PC-9 (cell line): ENCODE measurements around the gene CLBA1. TPM values are rescaled to one million over a fixed set of nuclear protein-coding genes. Genes with fewer than 3 reads are reported as not detected.

Experiments
- BruUV-seq: library from RNA; stranded (reverse); fragments of 400-500 nt; replicated peaks from 2 replicates; lab custom pipeline; 2021; lab: Mats Ljungman, UMichigan
- CTCF ChIA-PET: fragments of 300-600 bp; sonication (Branson Sonifier 250); formaldehyde crosslinking; loops from one replicate; lab custom pipeline; 2022; ENCODE audit warnings: antibody characterized with exemption; lab: Charles Lee
- POLR2A ChIA-PET: fragments of 300-600 bp; sonication (Branson Sonifier 250); formaldehyde crosslinking; loops from one replicate; lab custom pipeline; 2022; ENCODE audit warnings: antibody characterized with exemption; ENCODE audit not compliant: unreplicated experiment; lab: Charles Lee
- DNase-seq, 2 experiments: peaks; one replicate each; pipeline versions ENCODE4 v3.0.0 to v3.0.0-alpha.2; 2015 to 2022; ENCODE audit warnings: mixed read lengths in 1 of 2
- H2AFZ ChIP-seq: fragments of 200-600 bp; sonication (generic); 2 replicates; pipeline ENCODE4 v1.8.1; 2017; ENCODE audit warnings: antibody characterized with exemption
- H3F3A ChIP-seq: fragments of 200-600 bp; sonication (generic); 2 replicates; pipeline ENCODE4 v1.8.1; 2017; ENCODE audit warnings: antibody characterized with exemption, mild to moderate bottlenecking, low read depth; ENCODE audit not compliant: insufficient read depth
- H3K27ac ChIP-seq: fragments of 200-600 bp; sonication (generic); 2 replicates; pipeline ENCODE4 v1.6.1; 2016; ENCODE audit warnings: mixed run types
- H3K27me3 ChIP-seq: fragments of 200-600 bp; sonication (generic); 2 replicates; pipeline ENCODE4 v1.6.1; 2016; ENCODE audit warnings: low read depth, mixed run types; ENCODE audit not compliant: insufficient read depth
- H3K36me3 ChIP-seq: fragments of 200-600 bp; sonication (generic); 2 replicates; pipeline ENCODE4 v1.6.1; 2016; ENCODE audit warnings: low read depth, mixed run types
- H3K4me1 ChIP-seq: fragments of 200-600 bp; sonication (generic); replicated peaks from 2 replicates; pipeline ENCODE4 v1.6.1; 2016; ENCODE audit warnings: mixed run types; ENCODE audit not compliant: insufficient read depth
- H3K4me2 ChIP-seq: fragments of 200-600 bp; sonication (generic); 2 replicates; pipeline ENCODE4 v1.6.1; 2017; ENCODE audit warnings: mixed run types
- H3K4me3 ChIP-seq: fragments of 200-600 bp; sonication (generic); 2 replicates; pipeline ENCODE4 v1.6.1; 2016; ENCODE audit warnings: mixed run types
- H3K79me2 ChIP-seq: fragments of 200-600 bp; sonication (generic); 2 replicates; pipeline ENCODE4 v1.6.1; 2017; ENCODE audit warnings: low read depth, mixed run types
- H3K9me2 ChIP-seq: fragments of 200-600 bp; sonication (generic); 2 replicates; pipeline ENCODE4 v1.8.1; 2017; ENCODE audit warnings: mild to moderate bottlenecking; ENCODE audit not compliant: insufficient read depth
- H3K9me3 ChIP-seq: fragments of 200-600 bp; sonication (generic); 2 replicates; pipeline ENCODE4 v1.8.1; 2016; ENCODE audit warnings: low read depth; ENCODE audit not compliant: insufficient read depth
- H4K20me1 ChIP-seq: fragments of 200-600 bp; sonication (generic); 2 replicates; pipeline ENCODE4 v1.8.1; 2017; ENCODE audit not compliant: insufficient read depth
- EZH2 ChIP-seq: fragments of 200-600 bp; sonication (generic); IDR thresholded peaks from 2 replicates; pipeline ENCODE4 v1.8.0; 2017; ENCODE audit warnings: antibody characterized with exemption, low read depth
- intact Hi-C: fragments of 100-400 bp; cut with micrococcal nuclease; formaldehyde crosslinking; loops from one replicate; pipeline ENCODE4 v1.10.0; 2022; ENCODE audit not compliant: unreplicated experiment
- total RNA-seq: library from RNA; stranded (reverse); gene quantifications from 2 replicates; pipeline ENCODE4 v1.2.3, GENCODE V29; 2021
- TF ChIP-seq, protein P1 (sequence below): fragments of 200-600 bp; sonication (generic); conservative IDR thresholded peaks from 2 replicates; pipeline ENCODE4 v1.6.1; 2017; ENCODE audit warnings: mixed run types, antibody characterized with exemption, mild to moderate bottlenecking, moderate library complexity

Gene CLBA1
- total RNA-seq, 1 experiment from 2014 or later: 12.6 TPM

DNA sequence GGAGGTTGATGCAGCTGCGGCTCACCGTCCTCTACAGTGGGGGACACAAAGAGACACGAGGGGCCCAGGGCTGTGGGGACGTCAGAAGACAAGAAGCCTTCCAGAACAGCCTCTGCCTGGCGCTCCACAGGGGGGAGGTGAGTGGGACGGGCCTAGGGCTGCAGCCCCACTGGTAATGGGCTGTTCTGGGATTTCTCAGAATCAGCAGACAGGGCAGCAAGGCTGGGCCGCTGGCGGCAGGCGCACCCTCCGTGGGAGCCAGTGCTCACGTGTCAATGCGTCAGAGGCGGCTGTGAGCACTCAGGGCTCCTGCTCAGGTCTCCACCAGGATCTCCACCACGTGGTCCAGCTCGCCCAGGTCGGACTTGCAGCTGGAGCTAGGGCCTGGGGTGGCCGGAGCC is 25.3 kb downstream of the CLBA1 start:
- TF ChIP-seq EZH2: no peak
- TF ChIP-seq, protein P1, sequence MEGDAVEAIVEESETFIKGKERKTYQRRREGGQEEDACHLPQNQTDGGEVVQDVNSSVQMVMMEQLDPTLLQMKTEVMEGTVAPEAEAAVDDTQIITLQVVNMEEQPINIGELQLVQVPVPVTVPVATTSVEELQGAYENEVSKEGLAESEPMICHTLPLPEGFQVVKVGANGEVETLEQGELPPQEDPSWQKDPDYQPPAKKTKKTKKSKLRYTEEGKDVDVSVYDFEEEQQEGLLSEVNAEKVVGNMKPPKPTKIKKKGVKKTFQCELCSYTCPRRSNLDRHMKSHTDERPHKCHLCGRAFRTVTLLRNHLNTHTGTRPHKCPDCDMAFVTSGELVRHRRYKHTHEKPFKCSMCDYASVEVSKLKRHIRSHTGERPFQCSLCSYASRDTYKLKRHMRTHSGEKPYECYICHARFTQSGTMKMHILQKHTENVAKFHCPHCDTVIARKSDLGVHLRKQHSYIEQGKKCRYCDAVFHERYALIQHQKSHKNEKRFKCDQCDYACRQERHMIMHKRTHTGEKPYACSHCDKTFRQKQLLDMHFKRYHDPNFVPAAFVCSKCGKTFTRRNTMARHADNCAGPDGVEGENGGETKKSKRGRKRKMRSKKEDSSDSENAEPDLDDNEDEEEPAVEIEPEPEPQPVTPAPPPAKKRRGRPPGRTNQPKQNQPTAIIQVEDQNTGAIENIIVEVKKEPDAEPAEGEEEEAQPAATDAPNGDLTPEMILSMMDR: no peak
- Histone ChIP-seq H3F3A (peaks cover 15% of the 10 kb centered on the region; the same call in 1 of the 2 replicates), H3K9me2 (no peaks in the 10 kb centered on the region), H3K27me3 (no peaks in the 10 kb centered on the region), H3K4me2 (no peak overlapping the region), H3K4me1 (0 out of 2 replicates have a peak, but pooled peaks cover 1% of the 10 kb centered on the region), H3K79me2 (peaks cover 83% of the 10 kb centered on the region), H4K20me1 (peaks cover 56% of the 10 kb centered on the region), H3K36me3 (peaks cover 9% of the 10 kb centered on the region), H3K9me3 (no peaks in the 10 kb centered on the region), H2AFZ (no peak overlapping the region), H3K4me3 (no peak overlapping the region), H3K27ac (no peak overlapping the region)
- no TSS peak for BruUV-seq
- ChIA-PET POLR2A (no interaction called here), CTCF (no interaction called here)
- no peak for DNase-seq
- intact Hi-C loops: no loop called here

DNA sequence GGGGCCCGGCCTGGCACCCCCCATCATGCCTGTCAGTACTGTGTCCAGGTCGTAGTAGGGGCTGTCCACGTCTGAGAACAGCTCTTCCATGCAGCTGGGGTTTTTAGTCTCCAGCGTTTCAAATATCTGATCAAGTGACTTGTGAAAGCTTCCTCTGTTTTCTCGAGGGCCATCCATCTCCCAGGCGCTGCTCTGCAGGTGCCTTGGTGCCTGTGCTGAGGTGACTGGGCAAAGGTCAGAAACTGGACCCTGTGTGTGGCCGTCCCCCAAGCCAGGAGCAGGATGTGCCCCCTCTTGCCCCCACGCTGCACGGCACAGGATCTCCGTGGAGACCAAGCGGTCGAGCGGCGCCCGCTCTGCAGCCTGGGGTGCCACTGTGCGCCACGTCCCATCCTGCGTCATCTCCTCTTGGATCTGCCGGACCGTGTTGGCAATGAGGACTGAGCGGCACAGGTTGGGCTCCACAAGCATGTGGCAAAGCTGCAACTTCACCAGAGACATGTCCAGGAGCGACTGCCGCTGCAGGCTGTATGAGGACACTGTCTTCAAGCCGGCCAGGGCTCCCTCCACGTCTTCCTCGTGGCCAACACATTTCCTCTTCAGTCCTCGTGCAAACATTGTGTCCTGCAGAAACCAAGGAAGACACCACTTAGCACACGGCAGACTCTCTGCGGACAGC is 25.9 kb downstream of the CLBA1 start:
- H4K20me1 ChIP-seq: peaks cover 60% of the 10 kb centered on the region
- CTCF ChIA-PET: no interaction called here

DNA sequence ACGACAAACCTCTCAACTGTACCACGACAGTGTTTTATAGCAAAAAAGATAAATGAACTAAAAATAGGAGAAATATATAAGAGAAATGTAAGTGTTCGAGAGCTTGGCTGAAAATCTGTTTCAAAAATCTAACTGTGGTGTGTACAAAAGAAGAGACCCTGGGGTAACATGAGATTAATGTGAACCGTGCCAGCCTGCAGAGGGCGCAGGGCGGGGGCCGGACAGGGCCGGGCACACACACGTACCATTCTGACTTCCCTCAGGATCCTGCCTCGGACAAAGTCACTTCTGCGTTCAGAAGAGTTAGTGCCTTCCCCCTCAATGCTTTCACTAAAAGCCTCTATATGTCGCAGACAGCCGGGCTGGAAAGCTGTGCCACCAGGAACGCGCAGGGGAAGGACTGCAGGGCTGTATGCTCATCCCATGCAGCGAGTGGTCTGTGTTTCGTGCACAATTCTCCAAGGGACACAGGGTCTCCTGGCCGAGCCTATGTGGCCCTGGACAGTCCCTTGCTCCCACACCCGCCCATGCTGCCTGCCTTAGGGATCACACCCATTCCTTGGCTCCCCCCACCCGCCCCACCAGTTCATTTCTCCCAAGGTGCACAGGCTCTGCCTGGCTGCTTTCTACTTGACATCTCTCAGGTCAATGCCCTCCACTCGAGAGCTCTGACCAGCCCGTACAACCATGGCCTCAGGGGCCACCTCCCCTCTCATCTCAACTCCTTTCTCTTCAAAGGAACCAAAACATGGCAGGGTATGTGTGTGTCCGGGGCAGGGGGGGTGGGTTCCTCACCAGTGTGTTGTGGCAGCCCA is 26.8 kb downstream of the CLBA1 start:
- H3K36me3 ChIP-seq: peaks cover 14% of the 10 kb centered on the region
- H3K4me2 ChIP-seq: no peak overlapping the region
- peaks cover 16% of the 10 kb centered on the region for H3K4me1 ChIP-seq
- ChIA-PET POLR2A (no interaction called here), CTCF (no interaction called here)
- TF ChIP-seq EZH2: no peak
- TF ChIP-seq, protein P1: no peak
- peaks cover 69% of the 10 kb centered on the region for H4K20me1 ChIP-seq
- DNase-seq: no peak
- H3F3A ChIP-seq: peaks cover 21% of the 10 kb centered on the region
- no peak overlapping the region for H2AFZ ChIP-seq
- no TSS peak for BruUV-seq
- H3K79me2 ChIP-seq: peaks cover 91% of the 10 kb centered on the region
- no peaks in the 10 kb centered on the region for H3K9me3 ChIP-seq
- H3K4me3 ChIP-seq: no peak overlapping the region
- H3K27me3 ChIP-seq: no peaks in the 10 kb centered on the region
- H3K9me2 ChIP-seq: no peaks in the 10 kb centered on the region
- intact Hi-C loops: no loop called here
- no peak overlapping the region for H3K27ac ChIP-seq

More for the DNA sequence above, 25.9 kb downstream of the CLBA1 start:
- Histone ChIP-seq H3K4me2 (no peak overlapping the region), H3K9me2 (no peaks in the 10 kb centered on the region), H3K4me1 (peaks cover 7% of the 10 kb centered on the region), H2AFZ (no peak overlapping the region), H3K79me2 (peaks cover 88% of the 10 kb centered on the region), H3K4me3 (no peak overlapping the region), H3F3A (peaks cover 18% of the 10 kb centered on the region; the same call in 1 of the 2 replicates), H3K36me3 (peaks cover 13% of the 10 kb centered on the region), H3K27ac (no peak overlapping the region), H3K9me3 (no peaks in the 10 kb centered on the region), H3K27me3 (no peaks in the 10 kb centered on the region)
- no TSS peak for BruUV-seq
- TF ChIP-seq, protein P1: no peak
- no peak for TF ChIP-seq EZH2
- POLR2A ChIA-PET: no interaction called here
- intact Hi-C loops: no loop called here
- no peak for DNase-seq
